Measurements from ENCODE around the gene COG5.

Gene COG5

DNA sequence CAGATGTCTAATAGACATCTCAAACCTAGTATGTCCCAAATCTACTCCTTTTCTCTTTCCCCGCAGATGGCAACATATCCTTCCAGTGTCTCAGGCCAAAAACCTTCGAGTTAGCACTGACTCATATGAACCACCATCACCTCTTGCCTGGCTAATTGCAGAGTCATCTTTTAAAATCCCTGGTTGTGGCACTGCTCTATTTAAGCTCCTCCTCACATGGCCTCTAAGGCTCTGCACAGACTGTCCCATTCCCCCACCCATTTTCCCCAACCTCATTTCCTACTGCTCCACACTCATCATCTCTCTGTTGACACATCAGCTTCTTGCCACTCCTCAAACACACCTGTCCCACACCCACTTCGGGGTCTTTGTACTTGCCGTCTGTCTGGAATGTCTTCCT is 411.7 kb downstream of the COG5 start:
- no peak for DNase-seq
